ENCODE data around the gene OR1D5. TPM values are rescaled to one million over a fixed set of nuclear protein-coding genes. Genes with fewer than 3 reads are reported as not detected.
A peak's percentile ranks its signal among the peaks of the same experiment; 100 is the strongest.

The OR1D5 gene
- total and polyA plus RNA-seq, 2 donors (not counting 3 experiments of a cell fraction or from before 2014, with no cell fraction given), result not detected

DNA sequence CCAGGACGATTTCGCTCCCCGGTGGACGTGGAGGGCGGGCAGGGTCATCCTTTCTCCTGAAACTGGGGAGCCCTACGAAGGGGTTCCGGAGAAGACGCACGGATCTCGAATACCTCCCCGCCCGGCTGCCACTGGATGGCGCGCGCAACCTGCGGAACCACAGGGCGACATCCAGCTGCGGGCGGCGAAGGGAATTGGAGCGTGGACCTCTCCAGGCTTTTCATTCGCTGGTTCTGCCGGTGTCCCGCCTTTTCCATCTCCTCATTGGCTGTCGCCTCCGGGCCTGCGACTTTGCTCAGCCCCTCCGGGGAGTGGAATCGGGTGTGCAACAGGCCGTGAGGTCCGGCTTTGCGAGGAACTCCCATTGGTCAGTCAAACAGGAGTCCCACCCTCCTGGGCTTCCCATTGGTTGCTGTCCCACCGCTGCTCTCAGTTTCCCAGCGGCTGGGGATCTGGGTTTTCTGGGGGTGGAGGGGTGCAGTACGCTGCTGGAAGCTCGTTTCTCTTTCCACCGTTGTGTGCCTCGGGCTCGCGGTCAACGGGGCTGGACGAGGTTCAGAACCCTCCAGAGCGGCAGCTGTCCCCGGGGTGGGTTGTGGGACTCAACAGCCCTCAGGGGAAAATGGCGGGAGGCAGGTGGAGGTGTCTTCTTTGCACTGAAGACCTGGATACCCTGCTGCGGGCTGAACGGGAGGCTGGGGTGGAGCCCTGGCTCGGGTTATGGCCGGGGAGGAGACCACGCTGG lies 14.5 kb downstream of the OR1D5 start:
- FAIRE-seq (peak; percentile 98), DNase-seq (ENCODE audit: low read depth, low spot score) (peak; percentile 99)
- Histone ChIP-seq H3K9me1 (replicated peaks; ENCODE audit: control insufficient read depth, extremely low read depth, insufficient read depth, low read length) (no peaks in the 10 kb centered on the region), H3K79me2 (ENCODE audit: control insufficient read depth, insufficient read depth, low read length) (no peaks in the 10 kb centered on the region), H3K4me3 (replicated peaks in 1 of 3; ENCODE audit: insufficient read depth in 1 of 3, low read depth in 1 of 3, low read length in 3 of 3) (peak overlapping the region; percentile 44 to 75 (median 72)), H3K27me3 (ENCODE audit: control insufficient read depth in 2 of 2, insufficient read depth in 2 of 2, low read length in 2 of 2) (no peaks in the 10 kb centered on the region), H3K9me3 (replicated peaks; ENCODE audit: control insufficient read depth, insufficient read depth, low read length) (no peaks in the 10 kb centered on the region), H3K27ac (ENCODE audit: insufficient read depth, low read depth, low read length) (no peak overlapping the region), H3K4me1 (ENCODE audit: control insufficient read depth, extremely low read depth, insufficient read depth, low read length) (no peaks in the 10 kb centered on the region), H3K9ac (replicated peaks; ENCODE audit: extremely low read depth, insufficient read depth, low read length) (peak overlapping the region; percentile 40), H3K36me3 (ENCODE audit: control insufficient read depth in 2 of 2, extremely low read depth in 1 of 2, insufficient read depth in 2 of 2, low read length in 2 of 2) (no peaks in the 10 kb centered on the region), H3K4me2 (ENCODE audit: insufficient read depth, low read length) (peak overlapping the region; percentile 89), H4K20me1 (replicated peaks; ENCODE audit: control insufficient read depth, extremely low read depth, insufficient read depth, low read length) (no peaks in the 10 kb centered on the region), H2AFZ (ENCODE audit: low read depth, low read length) (peak overlapping the region; percentile 95)
- POLR2A ChIA-PET, result interaction anchor here (0.6 to 1.0 kb wide), 2 partner anchors 619 to 692 kb away, joined by 4 to 5 read pairs; no protein-coding TSS in a partner anchor
- peak; percentile 70 for TF ChIP-seq POLR2A (IDR thresholded peaks at IDR 0.05; ENCODE audit: low read depth, low read length)
- TF ChIP-seq, protein P1, sequence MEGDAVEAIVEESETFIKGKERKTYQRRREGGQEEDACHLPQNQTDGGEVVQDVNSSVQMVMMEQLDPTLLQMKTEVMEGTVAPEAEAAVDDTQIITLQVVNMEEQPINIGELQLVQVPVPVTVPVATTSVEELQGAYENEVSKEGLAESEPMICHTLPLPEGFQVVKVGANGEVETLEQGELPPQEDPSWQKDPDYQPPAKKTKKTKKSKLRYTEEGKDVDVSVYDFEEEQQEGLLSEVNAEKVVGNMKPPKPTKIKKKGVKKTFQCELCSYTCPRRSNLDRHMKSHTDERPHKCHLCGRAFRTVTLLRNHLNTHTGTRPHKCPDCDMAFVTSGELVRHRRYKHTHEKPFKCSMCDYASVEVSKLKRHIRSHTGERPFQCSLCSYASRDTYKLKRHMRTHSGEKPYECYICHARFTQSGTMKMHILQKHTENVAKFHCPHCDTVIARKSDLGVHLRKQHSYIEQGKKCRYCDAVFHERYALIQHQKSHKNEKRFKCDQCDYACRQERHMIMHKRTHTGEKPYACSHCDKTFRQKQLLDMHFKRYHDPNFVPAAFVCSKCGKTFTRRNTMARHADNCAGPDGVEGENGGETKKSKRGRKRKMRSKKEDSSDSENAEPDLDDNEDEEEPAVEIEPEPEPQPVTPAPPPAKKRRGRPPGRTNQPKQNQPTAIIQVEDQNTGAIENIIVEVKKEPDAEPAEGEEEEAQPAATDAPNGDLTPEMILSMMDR (IDR thresholded peaks at IDR 0.05; ENCODE audit: extremely low read depth in 1 of 2, insufficient read depth in 1 of 2, low read depth in 1 of 2, low read length in 2 of 2), result peak; percentile 74 to 86
- TF ChIP-seq GATA2 (IDR thresholded peaks at IDR 0.05; ENCODE audit: insufficient read depth, insufficient read length, low read depth, low read length), result no peak
- no peak for TF ChIP-seq FOS (IDR thresholded peaks at IDR 0.05; ENCODE audit: borderline replicate concordance, insufficient read depth, low read length)
- peak; percentile 69 for TF ChIP-seq POLR2AphosphoS5 (IDR thresholded peaks at IDR 0.05; ENCODE audit: insufficient read depth, low read depth, low read length)
- dilution Hi-C loops (cut with MboI; ENCODE audit: extremely low pct_ligation_motif_present, low sequenced_read_pairs), result no loop called here
- CTCF ChIA-PET, result interaction anchor here (0.5 to 2.3 kb wide), 23 partner anchors 9 to 861 kb away, joined by 3 to 76 read pairs (median 5); partner anchors contain the start of genes CTNS, SHPK and TAX1BP3
- TSS peak; percentile 45 for BruUV-seq (replicated peaks)
- intact Hi-C loops (cut with micrococcal nuclease), result loop anchor here (5.0 to 10.0 kb wide), 2 partner anchors 688 to 776 kb away; no protein-coding TSS in a partner anchor
